NCI-H748 treated with DMSO at 0.1 percent for 48 hours (cell line): ENCODE results near the gene CCNC.
A peak's percentile ranks its signal among the peaks of the same experiment; 100 is the strongest.
"Not testable (repeated sequence)": the region's sequence is repeated elsewhere in the genome, so short reads cannot be mapped to it uniquely, and the experiment has no call there.

Experiments used
- DNase-seq: peaks from one replicate; lab custom pipeline; 2025; lab: John Stamatoyannopoulos, UW

The CCNC gene

DNA sequence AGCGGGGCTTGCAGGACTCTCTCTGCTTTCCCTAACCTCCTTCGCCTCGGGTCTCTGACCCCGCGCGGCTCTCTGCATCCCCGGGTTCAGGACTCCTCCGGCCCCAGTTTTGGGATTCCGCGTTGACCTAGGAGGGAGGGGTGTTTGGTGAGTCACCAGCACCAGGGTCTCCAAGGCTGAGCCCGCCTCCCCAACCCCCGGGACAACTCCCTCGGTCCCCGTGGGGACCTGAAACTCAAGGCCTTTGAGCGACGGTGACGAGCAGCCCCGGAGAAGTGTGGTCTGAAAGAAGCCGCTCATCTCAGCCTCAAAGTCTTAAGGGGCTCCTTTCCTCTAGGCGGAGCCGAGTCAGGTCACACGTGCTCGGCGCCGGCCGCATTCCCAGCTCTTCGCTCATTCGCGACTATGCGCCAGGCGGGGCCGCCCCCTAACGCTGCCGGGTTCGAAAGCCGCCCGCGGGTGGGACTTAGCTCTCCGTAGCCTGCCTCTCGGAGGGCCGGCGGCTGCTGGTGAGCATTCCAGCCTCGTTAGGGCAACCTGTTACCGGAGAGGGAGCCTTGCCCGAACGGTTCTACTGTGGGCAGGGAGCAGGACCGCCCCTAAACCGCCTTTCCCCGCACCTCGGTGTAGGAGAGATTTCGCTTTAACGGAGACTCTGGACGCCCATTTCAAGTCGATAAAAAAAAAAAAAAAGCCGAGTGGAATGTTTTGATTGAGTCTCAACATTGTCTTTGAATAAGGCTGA, 35.1 kb upstream of the CCNC start:
- no peak for DNase-seq

DNA sequence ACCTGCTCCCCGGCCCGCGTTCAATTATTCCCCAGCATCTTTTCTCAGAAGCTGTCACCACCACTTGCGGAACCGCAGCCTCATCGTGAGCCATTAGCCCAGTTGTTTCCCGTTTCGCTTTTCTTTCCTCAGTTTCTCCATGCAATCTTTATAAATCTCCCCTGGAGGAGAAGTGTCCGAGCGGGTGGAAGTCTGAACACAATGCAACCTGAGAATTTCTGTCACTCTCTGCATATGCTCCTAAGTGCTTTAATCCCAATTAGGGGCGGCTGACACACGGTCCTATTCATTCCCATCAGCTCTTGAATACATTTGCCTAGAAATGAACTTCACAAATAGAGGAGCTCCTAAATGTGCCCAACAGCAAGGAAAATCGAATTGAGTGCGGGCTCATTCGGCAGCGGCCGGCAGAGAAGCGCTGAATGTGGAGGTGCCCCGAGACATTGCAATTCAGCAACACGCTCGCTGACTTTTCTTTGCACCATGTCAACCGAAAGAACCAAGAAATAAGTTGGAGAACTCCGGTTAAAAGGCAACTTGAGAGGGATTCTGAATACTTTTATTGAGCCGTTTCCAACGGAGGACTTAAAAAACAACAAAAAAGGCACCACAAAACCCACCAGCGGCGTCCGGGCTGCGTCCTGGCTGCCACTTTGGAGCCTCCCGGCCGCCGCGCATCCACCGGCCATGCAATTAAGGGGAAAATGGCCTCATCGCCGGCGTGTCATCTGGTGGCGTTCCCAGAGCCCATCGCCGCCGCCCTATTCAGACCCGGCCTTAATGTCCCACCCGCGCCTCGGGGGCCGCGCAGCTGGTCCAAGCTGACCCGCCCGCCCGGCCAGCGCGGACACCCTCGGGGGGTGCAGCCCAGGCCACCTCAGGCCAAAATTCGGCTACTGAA, 34.3 kb upstream of the CCNC start:
- DNase-seq, result no peak

DNA sequence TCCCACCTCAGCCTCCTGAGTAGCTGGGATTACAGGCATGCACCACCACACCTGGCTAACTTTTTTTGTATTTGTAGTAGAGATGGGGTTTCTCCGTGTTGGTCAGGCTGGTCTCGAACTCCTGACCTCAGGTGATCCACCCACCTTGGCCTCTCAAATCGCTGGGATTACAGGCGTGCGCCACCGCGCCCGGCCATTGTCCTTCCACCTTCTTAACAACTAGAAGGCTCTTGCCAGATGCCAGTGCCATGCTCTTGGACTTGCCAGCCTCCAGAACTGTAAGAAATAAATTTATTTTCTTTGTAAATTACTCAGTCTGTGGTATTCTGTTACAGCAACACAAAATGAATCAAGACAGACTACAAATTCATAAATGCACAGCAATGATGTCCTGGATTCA, 26.2 kb upstream of the CCNC start:
- DNase-seq, result not testable (repeated sequence)

DNA sequence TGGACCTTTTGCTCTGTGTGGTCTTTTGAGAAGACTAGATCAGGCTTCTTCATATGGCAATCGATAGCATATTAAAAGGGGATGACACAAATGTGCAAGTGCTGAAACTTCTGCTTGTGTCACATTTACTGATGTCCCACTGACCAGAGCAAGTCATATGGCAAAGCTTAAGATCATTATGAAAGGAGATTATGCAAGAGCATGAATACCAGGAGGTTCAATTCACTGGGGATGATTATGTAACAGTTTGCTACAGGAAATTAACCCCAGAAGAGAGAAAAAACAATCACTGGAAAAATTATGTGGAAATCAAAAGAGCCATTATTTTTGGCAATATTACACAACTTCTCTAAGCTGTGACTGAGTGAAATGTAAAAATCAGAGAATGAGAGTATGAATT, 24.4 kb upstream of the CCNC start:
- no peak for DNase-seq

DNA sequence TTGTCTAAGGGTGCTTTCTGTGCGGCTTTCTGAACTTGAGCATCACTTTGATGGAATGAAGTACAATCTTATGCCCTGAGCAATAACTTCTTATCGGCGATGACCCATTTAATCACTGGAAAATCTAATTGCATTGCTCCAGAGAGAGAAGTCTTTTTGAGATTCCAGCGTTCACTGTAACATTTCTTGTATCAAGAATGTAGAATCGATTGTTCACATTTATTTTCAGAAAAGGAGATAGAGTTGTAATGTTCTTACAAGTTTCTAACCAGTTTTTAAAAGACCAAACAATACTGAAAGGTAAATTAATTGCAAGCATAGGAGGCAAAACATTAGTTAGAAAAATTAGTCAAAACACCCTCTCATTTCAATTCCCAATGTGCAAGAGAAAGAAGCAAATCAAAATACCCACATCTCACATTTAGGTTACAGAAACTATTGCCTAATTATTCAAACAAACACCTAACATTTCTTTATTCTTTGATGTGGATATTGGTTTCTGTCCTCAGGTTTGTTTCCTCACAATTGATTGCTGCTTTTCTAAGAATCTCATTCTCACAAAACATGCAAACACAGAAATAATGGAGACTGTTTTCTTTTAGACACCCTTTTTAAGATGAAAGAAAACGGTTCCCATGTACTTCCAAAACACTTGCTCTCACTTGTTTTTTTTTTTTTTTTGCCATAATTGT, 23.4 kb upstream of the CCNC start:
- no peak for DNase-seq

DNA sequence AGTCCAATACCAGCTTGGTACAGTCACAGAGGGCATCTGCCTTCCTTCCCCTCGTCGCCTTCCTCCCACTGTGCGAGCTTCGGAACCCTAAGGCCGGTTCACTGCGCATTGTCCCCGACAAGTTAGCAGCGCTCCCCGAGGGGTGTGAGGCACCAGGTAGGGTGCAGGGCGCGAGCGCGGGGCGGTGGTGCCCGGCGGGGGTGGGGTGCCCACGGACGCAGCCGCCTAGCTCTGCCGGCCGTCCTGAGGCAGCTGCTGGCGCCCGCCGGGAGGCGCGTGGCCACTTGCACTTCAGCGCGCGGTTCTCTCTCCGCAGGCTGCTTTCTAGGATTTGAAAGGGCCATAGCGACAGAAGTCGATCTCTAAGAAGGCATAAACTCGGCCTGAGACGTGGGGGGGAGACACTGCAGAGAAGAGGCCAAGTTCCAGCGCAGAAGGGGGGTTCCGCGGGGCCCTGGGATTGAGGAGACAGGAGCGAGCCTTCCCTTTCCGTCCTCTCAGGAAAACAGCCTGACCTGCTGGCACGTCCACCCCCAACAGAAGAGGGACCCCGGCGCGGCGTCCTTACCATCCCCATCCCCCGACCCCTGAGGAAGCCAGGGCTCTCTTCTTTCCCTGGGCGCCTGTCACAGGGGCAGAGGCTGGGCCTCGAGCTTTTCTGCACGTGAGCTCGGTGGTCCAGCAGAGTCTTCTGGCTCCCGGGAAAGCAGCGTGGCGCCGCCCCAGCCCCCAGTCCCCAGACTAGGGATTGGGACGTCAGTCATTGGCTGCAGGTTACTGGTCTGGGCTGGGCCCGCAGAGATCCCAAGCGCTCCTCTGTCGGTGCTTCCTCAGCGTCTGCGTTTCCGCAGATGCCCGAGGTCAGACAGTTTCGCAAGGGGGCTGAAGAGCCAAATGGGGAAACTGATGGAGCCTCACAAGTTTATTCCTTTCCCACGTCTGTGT, 22.5 kb upstream of the CCNC start:
- DNase-seq, result no peak

DNA sequence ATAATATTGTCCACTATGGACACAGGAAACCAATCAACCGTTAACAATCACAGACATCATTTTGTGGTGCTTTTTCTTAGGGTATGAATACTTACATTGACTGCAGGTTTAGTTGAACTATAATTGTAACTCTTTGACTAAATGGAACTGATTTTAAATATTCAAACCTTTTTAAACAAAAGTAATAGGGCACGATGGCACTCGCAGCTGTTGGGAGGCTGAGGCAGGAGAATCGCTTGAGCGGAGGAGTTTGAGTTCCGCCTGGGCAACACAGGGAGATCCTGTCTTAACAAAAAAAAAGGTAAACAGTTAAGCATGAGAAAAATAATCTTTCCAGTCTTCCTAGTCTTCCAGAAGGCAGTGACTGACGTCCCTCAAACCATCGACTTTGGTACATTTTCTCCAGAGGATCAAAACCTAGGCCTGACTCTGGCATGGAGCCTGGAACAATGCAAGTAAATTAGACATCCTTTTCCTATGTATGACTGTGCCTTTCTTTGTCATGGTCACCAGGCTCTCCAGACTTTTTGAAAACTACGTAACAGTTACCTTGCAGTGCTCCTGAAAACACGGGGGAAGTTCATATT, 21.5 kb upstream of the CCNC start:
- no peak for DNase-seq

DNA sequence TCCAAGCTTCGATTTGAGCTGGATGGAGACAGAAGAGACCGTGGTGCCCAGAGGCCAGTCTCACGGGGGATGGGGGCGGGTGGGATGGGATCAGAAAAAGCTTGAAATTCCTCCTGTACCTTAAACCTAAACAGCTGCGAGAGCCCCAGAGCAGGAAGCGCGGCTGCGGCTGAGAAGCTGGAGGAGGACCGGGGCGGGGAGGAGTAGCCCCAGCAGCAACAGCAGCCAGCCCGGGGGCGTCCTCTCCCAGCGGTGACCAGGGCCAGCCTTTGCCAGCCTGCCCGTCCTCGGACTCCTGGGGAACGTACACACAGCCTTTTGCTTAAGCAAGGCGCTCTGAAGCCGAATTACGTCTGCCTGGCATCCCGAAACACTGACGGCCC, 20.8 kb upstream of the CCNC start:
- no peak for DNase-seq

DNA sequence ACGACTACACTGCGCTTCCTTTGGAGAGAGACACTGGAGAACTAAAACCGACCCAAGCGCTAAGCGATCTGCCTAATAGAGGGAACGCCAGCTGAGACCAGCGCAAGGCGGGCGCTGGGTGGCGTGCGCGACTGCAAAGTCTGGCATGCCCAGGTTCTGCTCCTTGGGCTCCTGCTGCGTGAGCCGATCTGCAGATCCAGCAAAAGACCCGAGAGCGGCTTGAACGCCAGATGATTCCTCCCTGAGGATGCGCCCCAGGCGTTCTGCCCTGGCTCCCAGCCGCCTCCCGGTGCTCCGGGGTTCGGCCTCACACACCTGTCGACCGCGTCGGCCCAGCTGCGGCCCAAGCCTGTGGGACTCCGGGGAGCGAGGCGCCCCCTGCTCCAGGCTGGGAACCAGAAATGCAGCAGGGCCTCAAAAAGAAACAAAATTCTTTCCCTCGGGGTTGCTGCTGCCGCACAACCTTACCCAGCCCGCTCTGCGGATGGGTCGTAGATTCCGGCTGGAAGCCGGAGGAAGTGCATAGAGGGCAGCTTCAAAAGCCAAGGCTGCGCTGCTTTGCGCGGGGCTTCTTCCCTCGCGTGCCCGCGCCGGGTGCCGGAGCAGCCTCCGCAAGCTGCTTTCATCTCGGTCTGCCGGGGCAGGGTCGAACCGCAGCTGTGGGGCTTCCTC, 20.3 kb upstream of the CCNC start:
- DNase-seq, result peak; percentile 80

DNA sequence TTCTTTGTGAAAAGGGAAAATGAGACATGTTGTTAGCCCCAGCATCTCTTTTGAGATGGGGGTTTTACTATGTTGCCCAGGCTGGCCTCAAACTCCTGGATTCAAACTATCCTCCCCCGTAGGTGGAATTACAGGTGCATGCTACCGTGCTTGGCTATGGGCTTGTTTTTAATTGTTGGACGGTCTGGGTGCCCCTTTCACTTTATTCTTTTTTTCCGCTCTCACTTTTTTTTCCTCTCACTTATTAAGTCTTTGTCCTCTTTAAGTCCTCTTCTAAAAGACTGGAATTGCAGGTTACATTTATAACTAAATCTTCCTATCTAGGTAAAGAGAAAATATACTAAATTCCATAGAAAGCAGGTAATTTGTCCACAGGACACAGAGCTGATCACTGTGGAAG, 19.3 kb upstream of the CCNC start:
- no peak for DNase-seq

DNA sequence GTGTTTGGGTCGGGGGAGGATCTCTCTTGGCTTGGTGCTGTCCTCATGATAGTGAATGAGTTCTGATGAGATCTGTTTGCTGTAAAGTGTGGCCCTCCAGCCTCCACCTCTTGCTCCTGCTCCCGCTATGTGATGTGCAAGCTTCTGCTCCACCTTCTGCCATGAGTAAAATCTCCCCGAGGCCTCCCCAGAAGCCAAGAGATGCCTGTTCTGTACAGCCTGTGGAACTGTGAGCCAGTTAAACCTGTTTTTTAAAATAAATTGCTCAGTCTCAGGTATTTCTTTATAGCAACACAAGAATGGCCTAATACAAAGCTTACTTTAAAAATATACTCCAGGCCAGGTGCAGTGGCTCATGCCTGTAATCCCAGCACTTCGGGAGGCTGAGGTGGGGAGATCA, 11.3 kb upstream of the CCNC start:
- DNase-seq, result no peak

DNA sequence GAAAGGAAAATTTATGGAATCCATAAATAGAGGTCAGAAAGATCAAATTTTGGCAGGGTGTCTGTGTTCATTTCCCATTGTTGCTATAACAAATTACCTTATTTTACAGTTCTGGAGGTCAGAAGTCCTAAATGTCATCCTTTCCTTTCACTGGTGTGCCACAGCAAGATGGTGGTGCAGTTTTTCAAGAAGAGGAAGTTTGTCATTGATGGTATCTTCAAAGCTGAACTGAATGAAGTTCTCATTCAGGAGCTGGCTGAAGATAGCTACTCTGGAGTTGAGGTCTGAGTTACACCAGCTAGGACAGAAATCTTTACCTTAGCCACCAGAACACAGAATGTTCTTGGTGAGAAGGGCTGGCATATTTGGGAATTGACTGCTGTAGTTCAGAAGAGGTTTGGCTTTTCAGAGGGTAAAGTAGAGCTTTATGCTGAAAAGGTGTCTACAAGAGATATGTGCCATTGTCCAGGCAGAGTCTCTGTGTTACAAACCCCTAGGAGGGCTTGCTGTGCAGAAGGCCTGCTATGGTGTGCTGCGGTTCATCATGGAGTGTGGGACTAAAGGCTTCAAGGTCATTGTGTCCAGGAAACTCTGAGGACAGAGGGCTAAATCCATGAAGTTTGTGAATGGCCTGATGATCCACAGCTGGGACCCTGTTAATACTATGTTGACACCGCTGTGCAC, 7.2 kb upstream of the CCNC start:
- no peak for DNase-seq

DNA sequence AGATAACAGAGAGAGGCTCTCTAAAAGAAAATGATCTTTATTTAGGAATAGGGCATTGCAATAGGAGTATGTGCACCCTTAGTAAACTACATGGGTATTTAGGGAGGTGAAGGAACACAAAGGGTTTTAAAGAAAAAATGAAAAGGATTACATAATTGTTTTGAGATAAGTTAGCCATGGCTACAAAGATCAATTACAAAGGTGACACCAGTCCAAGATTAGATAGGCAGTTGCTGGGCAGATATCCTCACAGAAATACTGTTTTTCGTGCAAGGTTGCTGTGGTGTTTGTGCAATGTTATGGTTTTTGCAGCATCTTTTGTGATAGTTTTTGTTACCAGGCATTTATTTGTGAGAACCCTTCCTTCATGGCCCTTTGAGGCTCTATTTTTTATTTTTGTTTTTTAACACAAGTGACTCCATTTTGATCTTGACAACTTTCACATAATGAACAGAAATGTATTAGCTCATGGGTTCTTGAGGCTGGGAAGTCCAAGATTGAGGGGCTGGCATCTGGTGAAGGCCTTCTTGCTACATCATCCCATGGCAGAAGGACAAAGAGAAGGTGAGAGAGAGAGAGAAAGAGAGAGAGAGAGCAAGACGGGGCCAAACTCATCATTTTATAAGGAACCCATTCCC, 5.6 kb upstream of the CCNC start:
- no peak for DNase-seq

DNA sequence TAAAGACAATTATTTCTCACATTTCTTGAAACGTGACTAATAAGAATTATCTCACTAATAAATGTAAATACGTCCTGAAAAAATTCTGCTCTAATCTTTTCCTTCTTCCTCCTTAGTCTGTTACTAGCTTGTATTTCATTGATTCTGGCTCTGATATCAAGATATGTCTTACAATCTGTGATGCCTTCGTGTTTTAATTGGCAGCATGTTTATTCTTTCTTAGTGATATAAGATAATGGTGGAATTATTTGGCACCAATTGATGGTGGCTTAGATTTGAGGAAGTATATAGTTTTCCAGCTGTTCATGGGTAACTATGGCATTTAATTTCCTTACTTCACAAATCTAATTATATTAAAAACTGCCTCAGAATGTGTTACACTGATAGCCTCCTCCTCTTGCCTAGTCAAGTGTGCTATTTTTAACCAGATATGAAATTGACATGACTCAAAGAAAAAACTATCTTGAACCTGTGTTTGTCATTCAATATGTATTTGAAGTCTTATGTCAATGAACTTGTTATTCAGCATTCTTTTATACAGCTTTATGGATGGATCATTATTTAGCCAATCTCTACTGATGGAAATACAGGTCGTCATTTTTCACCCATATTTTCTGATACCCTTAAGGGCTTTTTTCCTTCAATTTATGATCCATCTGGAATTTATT, 5.3 kb downstream of the CCNC start:
- DNase-seq, result no peak

DNA sequence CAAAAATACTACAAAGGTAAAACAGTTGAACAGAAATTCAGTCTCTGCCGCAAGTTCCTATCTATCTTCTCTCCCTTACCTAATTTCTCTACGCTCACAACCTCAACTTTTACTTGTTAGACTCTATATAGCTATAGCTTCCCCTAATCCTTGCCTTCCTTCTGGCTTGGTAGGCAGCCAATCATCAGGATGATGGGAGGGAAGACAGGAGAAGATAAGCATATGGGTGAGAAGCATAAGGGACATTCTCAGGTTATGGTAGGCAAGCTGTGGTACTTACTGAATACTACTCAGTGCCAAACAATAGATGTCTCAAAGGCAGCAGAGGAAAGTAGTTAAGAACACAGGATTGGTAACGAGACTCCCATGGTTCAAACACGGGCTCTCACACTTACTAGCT, 7.8 kb downstream of the CCNC start:
- DNase-seq, result no peak

DNA sequence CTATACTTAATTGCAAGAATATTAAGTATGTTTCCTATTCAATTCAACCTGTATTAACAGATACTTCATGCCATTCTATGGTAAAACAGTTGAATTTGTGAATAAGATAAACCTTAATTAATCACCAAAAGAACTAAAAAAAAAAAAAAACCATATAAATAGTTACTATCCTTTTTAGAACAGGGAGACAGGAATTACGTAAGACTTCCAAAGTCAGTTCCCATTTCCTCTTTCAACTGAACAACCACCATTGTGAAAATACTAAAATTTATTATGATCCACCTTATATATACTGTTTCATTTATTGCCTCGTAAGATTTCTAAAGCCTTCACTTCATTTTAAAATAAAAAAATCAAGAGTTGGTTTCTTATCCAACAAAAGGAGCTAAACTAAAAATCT, 9.4 kb downstream of the CCNC start:
- DNase-seq, result no peak

DNA sequence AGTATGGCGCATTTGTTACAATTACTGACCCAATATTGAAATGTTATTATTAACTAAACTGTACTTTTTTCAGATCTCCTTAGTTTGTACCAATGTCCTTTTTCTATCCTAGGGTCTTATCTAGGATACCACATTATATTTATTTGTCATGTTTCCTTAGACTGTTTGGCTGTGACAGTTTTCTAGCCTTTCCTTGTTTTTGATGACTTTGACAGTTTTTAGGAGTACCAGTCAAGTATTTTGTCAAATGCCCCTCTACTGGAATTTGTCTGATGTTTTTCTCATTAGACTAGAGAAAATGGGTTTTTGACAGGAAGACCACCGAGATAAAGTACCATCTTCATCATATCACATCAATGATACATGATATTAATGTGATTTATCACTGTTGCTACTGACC, 14.6 kb downstream of the CCNC start:
- no peak for DNase-seq

DNA sequence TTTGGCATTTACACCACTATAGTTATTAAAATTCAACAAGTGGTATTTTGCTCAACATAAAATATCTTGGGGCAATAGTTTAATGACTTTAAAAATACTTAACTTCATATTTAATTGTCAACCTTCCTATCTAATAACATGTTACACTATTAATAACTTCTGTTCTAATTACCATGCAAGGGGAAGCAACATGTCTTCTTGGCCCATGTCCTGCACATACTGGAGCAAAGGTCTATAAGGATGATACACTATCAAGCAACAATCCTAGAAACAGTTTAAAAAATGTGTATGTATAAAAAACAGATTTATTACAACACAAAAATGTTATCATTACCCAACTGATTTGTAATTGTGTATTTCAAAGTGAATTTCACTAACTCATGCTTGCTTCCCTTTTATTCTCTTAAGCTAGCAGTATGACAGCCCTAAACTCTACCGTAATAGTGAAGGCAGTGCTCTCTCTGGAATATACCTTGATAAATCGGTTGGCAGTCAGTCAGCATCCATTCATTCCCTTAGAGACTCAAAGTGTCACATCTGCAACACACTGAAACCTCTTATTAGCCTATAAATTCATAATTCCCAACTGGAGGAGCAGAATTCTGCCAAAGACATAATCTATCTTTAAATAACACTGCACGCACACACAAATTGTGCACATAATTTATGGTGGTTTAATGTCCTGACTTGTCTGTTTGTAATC, 18.3 kb downstream of the CCNC start:
- DNase-seq, result no peak

DNA sequence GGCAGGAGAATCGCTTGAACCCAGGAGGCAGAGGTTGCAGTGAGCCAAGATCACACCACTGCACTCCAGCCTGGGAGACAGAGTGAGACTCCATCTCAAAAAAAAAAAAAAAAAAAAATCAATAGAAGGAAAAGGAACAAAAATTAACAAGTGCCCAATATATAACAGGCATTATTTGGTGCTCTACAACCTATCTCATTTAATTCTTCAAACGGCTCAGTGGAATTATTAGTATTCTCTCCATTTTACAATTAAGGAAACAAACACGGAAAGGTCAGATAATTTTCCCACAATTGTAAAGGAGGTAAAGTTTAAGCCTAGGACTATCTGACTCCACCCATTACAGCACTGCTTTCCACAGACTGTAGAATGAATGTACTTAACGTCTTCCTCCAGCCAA, 19.8 kb downstream of the CCNC start:
- no peak for DNase-seq
